Measurements from ENCODE around the gene MMP14.

The MMP14 gene

GRCh38 chr14:22887990-22888378 lies 51.6 kb downstream of the MMP14 start:
- H3K4me1 ChIP-seq = peaks cover 22% of the 10 kb centered on the region
- H3K79me2 ChIP-seq = peaks cover 13% of the 10 kb centered on the region
- H3K27ac ChIP-seq = peak overlapping the region; percentile 97
- H3K4me3 ChIP-seq (ENCODE audit: low read depth, low read length) = peak overlapping the region; percentile 95
- peak overlapping the region; percentile 25 for H3K9ac ChIP-seq
- no peaks in the 10 kb centered on the region for H3K27me3 ChIP-seq (ENCODE audit: control insufficient read depth, insufficient read depth, low read length)
- H2AFZ ChIP-seq = peak overlapping the region; percentile 74
- no peaks in the 10 kb centered on the region for H3K36me3 ChIP-seq (ENCODE audit: control insufficient read depth, insufficient read depth, low read length)
- H3K4me2 ChIP-seq (ENCODE audit: low read length) = peak overlapping the region; percentile 95
- TF ChIP-seq CTCF (IDR thresholded peaks at IDR 0.05) = no peak
- no peaks in the 10 kb centered on the region for H3K9me3 ChIP-seq (ENCODE audit: control insufficient read depth, low read length)

- no peak overlapping the region for H2AFZ ChIP-seq
- H3K9me3 ChIP-seq (ENCODE audit: control insufficient read depth, low read length) = no peaks in the 10 kb centered on the region
- TF ChIP-seq CTCF (IDR thresholded peaks at IDR 0.05) = no peak
- no peak overlapping the region for H3K4me3 ChIP-seq (ENCODE audit: low read depth, low read length)
- H3K27ac ChIP-seq = no peak overlapping the region
- peak overlapping the region; percentile 95 for H3K4me2 ChIP-seq (ENCODE audit: low read length)
- no peaks in the 10 kb centered on the region for H3K27me3 ChIP-seq (ENCODE audit: control insufficient read depth, insufficient read depth, low read length)
- no peak overlapping the region for H3K9ac ChIP-seq
- peaks cover 17% of the 10 kb centered on the region for H3K4me1 ChIP-seq
- no peaks in the 10 kb centered on the region for H3K36me3 ChIP-seq (ENCODE audit: control insufficient read depth, insufficient read depth, low read length)
- H3K79me2 ChIP-seq = peaks cover 13% of the 10 kb centered on the region
These were observed 52.3 kb downstream of the MMP14 start for GRCh38 chr14:22888662-22889061.

- Histone ChIP-seq H3K36me3 (ENCODE audit: control insufficient read depth, insufficient read depth, low read length) (no peaks in the 10 kb centered on the region), H3K9me3 (ENCODE audit: control insufficient read depth, low read length) (no peaks in the 10 kb centered on the region), H3K27ac (no peak overlapping the region), H3K4me1 (peaks cover 11% of the 10 kb centered on the region), H2AFZ (no peak overlapping the region), H3K9ac (no peak overlapping the region), H3K79me2 (peaks cover 10% of the 10 kb centered on the region), H3K4me2 (ENCODE audit: low read length) (no peak overlapping the region), H3K27me3 (ENCODE audit: control insufficient read depth, insufficient read depth, low read length) (no peaks in the 10 kb centered on the region), H3K4me3 (ENCODE audit: low read depth, low read length) (no peak overlapping the region)
- no peak for TF ChIP-seq CTCF (IDR thresholded peaks at IDR 0.05)
These were observed 54.0 kb downstream of the MMP14 start for GRCh38 chr14:22890416-22890815.

- TF ChIP-seq CTCF (IDR thresholded peaks at IDR 0.05) = no peak
- Histone ChIP-seq H3K4me2 (ENCODE audit: low read length) (no peak overlapping the region), H3K79me2 (peaks cover 6% of the 10 kb centered on the region), H3K9me3 (ENCODE audit: control insufficient read depth, low read length) (no peaks in the 10 kb centered on the region), H2AFZ (no peak overlapping the region), H3K27me3 (ENCODE audit: control insufficient read depth, insufficient read depth, low read length) (no peaks in the 10 kb centered on the region), H3K27ac (no peak overlapping the region), H3K36me3 (ENCODE audit: control insufficient read depth, insufficient read depth, low read length) (no peaks in the 10 kb centered on the region), H3K4me1 (peaks cover 6% of the 10 kb centered on the region), H3K9ac (no peak overlapping the region), H3K4me3 (ENCODE audit: low read depth, low read length) (no peak overlapping the region)
These were observed 56.1 kb downstream of the MMP14 start for GRCh38 chr14:22892488-22892887.

- no peaks in the 10 kb centered on the region for H3K79me2 ChIP-seq
- no peaks in the 10 kb centered on the region for H3K4me1 ChIP-seq
- H3K4me2 ChIP-seq (ENCODE audit: low read length) = no peak overlapping the region
- H3K9me3 ChIP-seq (ENCODE audit: control insufficient read depth, low read length) = no peaks in the 10 kb centered on the region
- no peak overlapping the region for H3K9ac ChIP-seq
- TF ChIP-seq CTCF (IDR thresholded peaks at IDR 0.05) = no peak
- no peak overlapping the region for H3K4me3 ChIP-seq (ENCODE audit: low read depth, low read length)
- H3K27ac ChIP-seq = no peak overlapping the region
- H3K36me3 ChIP-seq (ENCODE audit: control insufficient read depth, insufficient read depth, low read length) = no peaks in the 10 kb centered on the region
- no peak overlapping the region for H2AFZ ChIP-seq
- no peaks in the 10 kb centered on the region for H3K27me3 ChIP-seq (ENCODE audit: control insufficient read depth, insufficient read depth, low read length)
These were observed 57.3 kb downstream of the MMP14 start for GRCh38 chr14:22893706-22894105.
